ENCODE data around the gene MCRIP1. TPM values are rescaled to one million over a fixed set of nuclear protein-coding genes. Genes with fewer than 3 reads are reported as not detected.

Gene MCRIP1
- total and polyA plus RNA-seq, 7 donors, result 37.0 to 129 (median 116) TPM

DNA sequence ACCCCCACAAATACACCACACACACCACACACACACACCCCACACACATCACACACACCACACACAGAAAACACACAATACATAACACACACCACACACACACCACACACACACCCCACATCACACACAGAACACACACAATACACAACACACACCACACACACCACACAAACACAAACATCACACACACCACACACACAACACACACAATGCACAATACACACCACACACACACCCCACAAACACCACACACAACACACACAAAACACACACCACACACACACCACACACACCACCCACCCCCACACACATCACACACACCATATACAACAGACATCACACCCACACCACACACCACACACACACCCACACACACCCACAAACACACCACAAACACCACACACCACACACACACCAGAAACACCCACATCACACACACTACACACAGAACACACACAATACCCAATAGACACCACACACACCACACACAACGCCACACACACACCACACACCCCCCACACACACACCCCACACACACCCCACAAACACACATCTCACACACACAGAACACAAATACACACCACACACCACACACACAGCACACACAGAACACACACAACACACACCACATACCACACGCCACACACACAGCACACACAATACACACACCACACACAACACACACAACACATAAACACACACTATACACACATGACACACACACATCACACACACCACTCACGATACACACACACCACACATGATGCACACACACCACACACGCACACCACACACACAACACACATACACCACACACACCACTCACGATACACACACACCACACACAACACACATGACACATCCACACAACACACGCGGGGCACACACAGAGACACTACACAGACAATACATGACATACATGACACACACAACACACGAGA lies 40.1 kb downstream of the MCRIP1 start:
- no peak overlapping the region for H3K27ac ChIP-seq
- no peak for DNase-seq
- H3K27me3 ChIP-seq, result peaks cover 0 to 34% (median 15%) of the 10 kb centered on the region in 3 donors
- TF ChIP-seq POLR2A (IDR thresholded peaks at IDR 0.05), result no peak
- TF ChIP-seq, protein P1, sequence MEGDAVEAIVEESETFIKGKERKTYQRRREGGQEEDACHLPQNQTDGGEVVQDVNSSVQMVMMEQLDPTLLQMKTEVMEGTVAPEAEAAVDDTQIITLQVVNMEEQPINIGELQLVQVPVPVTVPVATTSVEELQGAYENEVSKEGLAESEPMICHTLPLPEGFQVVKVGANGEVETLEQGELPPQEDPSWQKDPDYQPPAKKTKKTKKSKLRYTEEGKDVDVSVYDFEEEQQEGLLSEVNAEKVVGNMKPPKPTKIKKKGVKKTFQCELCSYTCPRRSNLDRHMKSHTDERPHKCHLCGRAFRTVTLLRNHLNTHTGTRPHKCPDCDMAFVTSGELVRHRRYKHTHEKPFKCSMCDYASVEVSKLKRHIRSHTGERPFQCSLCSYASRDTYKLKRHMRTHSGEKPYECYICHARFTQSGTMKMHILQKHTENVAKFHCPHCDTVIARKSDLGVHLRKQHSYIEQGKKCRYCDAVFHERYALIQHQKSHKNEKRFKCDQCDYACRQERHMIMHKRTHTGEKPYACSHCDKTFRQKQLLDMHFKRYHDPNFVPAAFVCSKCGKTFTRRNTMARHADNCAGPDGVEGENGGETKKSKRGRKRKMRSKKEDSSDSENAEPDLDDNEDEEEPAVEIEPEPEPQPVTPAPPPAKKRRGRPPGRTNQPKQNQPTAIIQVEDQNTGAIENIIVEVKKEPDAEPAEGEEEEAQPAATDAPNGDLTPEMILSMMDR (IDR thresholded peaks at IDR 0.05), result no peak
- TF ChIP-seq EP300 (IDR thresholded peaks at IDR 0.05), result no peak
- TF ChIP-seq POLR2AphosphoS5 (IDR thresholded peaks at IDR 0.05), result no peak
- H3K4me3 ChIP-seq, result no peak overlapping the region
- H3K36me3 ChIP-seq, result no peaks in the 10 kb centered on the region
- H3K4me1 ChIP-seq, result no peaks in the 10 kb centered on the region
- intact Hi-C loops (cut with DNase I), result no loop called here
- WGBS, 2 donors, result 89 to 96% methylated on average over 8 of the region's 8 CpGs
- H3K9me3 ChIP-seq, result no peaks in the 10 kb centered on the region

Other genes starting within 250 kb of the MCRIP1 start
- gene NPLOC4, start 196.2 kb downstream of the MCRIP1 start, total RNA-seq, result 10 to 100 TPM; 47.1 to 59.7 (median 52.6) TPM
- 10 to 100 TPM; 19.8 to 52.7 (median 34.9) TPM for gene NPLOC4, start 196.2 kb downstream of the MCRIP1 start, polyA plus RNA-seq
- gene TSPAN10, start 196.1 kb downstream of the MCRIP1 start, total RNA-seq, result 1 to 10 TPM in 1 of 4 donors, under 1 TPM in 3; 0.36 to 1.7 (median 0.67) TPM
- under 1 TPM; 0.46 to 0.76 (median 0.60) TPM for gene TSPAN10, start 196.1 kb downstream of the MCRIP1 start, polyA plus RNA-seq
- gene PDE6G, start 176.7 kb downstream of the MCRIP1 start, total RNA-seq, result 1 to 10 TPM in 1 of 4 donors, not detected in 3; 3.7 TPM
- gene PDE6G, start 176.7 kb downstream of the MCRIP1 start, polyA plus RNA-seq, result 1 to 10 TPM in 2 of 3 donors, not detected in 1; 2.3 to 4.4 TPM
- gene OXLD1, start 166.7 kb downstream of the MCRIP1 start, total RNA-seq, result 10 to 100 TPM; 14.4 to 36.2 (median 26.8) TPM
- 10 to 100 TPM; 40.8 to 57.5 (median 54.1) TPM for gene OXLD1, start 166.7 kb downstream of the MCRIP1 start, polyA plus RNA-seq
- gene CCDC137, start 166.6 kb downstream of the MCRIP1 start, total RNA-seq, result 10 to 100 TPM in 1 of 4 donors, 1 to 10 TPM in 3; 5.5 to 10.7 (median 9.0) TPM
- 10 to 100 TPM in 2 of 3 donors, 1 to 10 TPM in 1; 9.0 to 31.1 (median 13.4) TPM for gene CCDC137, start 166.6 kb downstream of the MCRIP1 start, polyA plus RNA-seq
- 10 to 100 TPM; 27.7 to 51.7 (median 47.7) TPM for gene ARL16, start 149.5 kb downstream of the MCRIP1 start, total RNA-seq
- 10 to 100 TPM; 24.5 to 42.3 (median 36.6) TPM for gene ARL16, start 149.5 kb downstream of the MCRIP1 start, polyA plus RNA-seq
- 100 to 1,000 TPM in 1 of 4 donors, 10 to 100 TPM in 3; 36.7 to 143 (median 42.5) TPM for gene HGS, start 149.3 kb downstream of the MCRIP1 start, total RNA-seq
- 100 to 1,000 TPM in 1 of 3 donors, 10 to 100 TPM in 2; 52.9 to 111 (median 87.7) TPM for gene HGS, start 149.3 kb downstream of the MCRIP1 start, polyA plus RNA-seq
- 10 to 100 TPM; 31.0 to 56.4 (median 39.5) TPM for gene MRPL12, start 129.9 kb downstream of the MCRIP1 start, total RNA-seq
- gene MRPL12, start 129.9 kb downstream of the MCRIP1 start, polyA plus RNA-seq, result 100 to 1,000 TPM; 204 to 258 (median 237) TPM
- gene SLC25A10, start 121.0 kb downstream of the MCRIP1 start, total RNA-seq, result 1 to 10 TPM in 3 of 4 donors, under 1 TPM in 1; 0.99 to 7.1 (median 3.7) TPM
- gene SLC25A10, start 121.0 kb downstream of the MCRIP1 start, polyA plus RNA-seq, result 10 to 100 TPM; 59.5 to 63.2 (median 60.6) TPM
- gene GCGR, start 29.1 kb downstream of the MCRIP1 start, total RNA-seq, result 1 to 10 TPM in 2 of 4 donors, under 1 TPM in 2; 0.27 to 1.4 (median 0.72) TPM
- under 1 TPM in 1 of 3 donors, not detected in 2; 0.96 TPM for gene GCGR, start 29.1 kb downstream of the MCRIP1 start, polyA plus RNA-seq
- not detected for gene PPP1R27, start 1.8 kb upstream of the MCRIP1 start, total RNA-seq
- gene PPP1R27, start 1.8 kb upstream of the MCRIP1 start, polyA plus RNA-seq, result under 1 TPM in 1 of 3 donors, not detected in 2; 0.50 TPM
- gene P4HB, start 27.2 kb upstream of the MCRIP1 start, total RNA-seq, result 100 to 1,000 TPM; 201 to 338 (median 268) TPM
- gene P4HB, start 27.2 kb upstream of the MCRIP1 start, polyA plus RNA-seq, result 100 to 1,000 TPM; 153 to 750 (median 227) TPM
- 10 to 100 TPM; 67.0 to 99.5 (median 74.1) TPM for gene ARHGDIA, start 38.0 kb upstream of the MCRIP1 start, total RNA-seq
- 100 to 1,000 TPM; 252 to 452 (median 385) TPM for gene ARHGDIA, start 38.0 kb upstream of the MCRIP1 start, polyA plus RNA-seq
- gene ALYREF, start 58.3 kb upstream of the MCRIP1 start, total RNA-seq, result 10 to 100 TPM; 39.2 to 44.0 (median 42.6) TPM
- 10 to 100 TPM; 30.6 to 91.4 (median 35.4) TPM for gene ALYREF, start 58.3 kb upstream of the MCRIP1 start, polyA plus RNA-seq
- gene ANAPC11, start 58.4 kb upstream of the MCRIP1 start, total RNA-seq, result 100 to 1,000 TPM in 3 of 4 donors, 10 to 100 TPM in 1; 93.3 to 185 (median 158) TPM
- gene ANAPC11, start 58.4 kb upstream of the MCRIP1 start, polyA plus RNA-seq, result 100 to 1,000 TPM; 198 to 203 (median 202) TPM
- 1 to 10 TPM in 1 of 4 donors, under 1 TPM in 2, not detected in 1; 0.27 to 1.8 (median 0.71) TPM for gene NPB, start 68.9 kb upstream of the MCRIP1 start, total RNA-seq
- gene NPB, start 68.9 kb upstream of the MCRIP1 start, polyA plus RNA-seq, result under 1 TPM in 1 of 3 donors, not detected in 2; 0.87 TPM
- 10 to 100 TPM; 11.4 to 24.6 (median 19.3) TPM for gene PCYT2, start 78.1 kb upstream of the MCRIP1 start, total RNA-seq
- 10 to 100 TPM; 21.6 to 86.4 (median 40.7) TPM for gene PCYT2, start 78.1 kb upstream of the MCRIP1 start, polyA plus RNA-seq
- 10 to 100 TPM; 11.4 to 31.6 (median 14.1) TPM for gene SIRT7, start 84.9 kb upstream of the MCRIP1 start, total RNA-seq
- gene SIRT7, start 84.9 kb upstream of the MCRIP1 start, polyA plus RNA-seq, result 10 to 100 TPM; 28.8 to 62.2 (median 39.1) TPM
- 10 to 100 TPM; 16.4 to 21.9 (median 17.0) TPM for gene MAFG, start 94.4 kb upstream of the MCRIP1 start, total RNA-seq
- gene MAFG, start 94.4 kb upstream of the MCRIP1 start, polyA plus RNA-seq, result 10 to 100 TPM in 1 of 3 donors, 1 to 10 TPM in 2; 8.8 to 21.9 (median 9.0) TPM
- gene PYCR1, start 104.0 kb upstream of the MCRIP1 start, total RNA-seq, result 1 to 10 TPM; 1.1 to 9.1 (median 2.8) TPM
- 10 to 100 TPM; 34.2 to 64.9 (median 49.7) TPM for gene PYCR1, start 104.0 kb upstream of the MCRIP1 start, polyA plus RNA-seq
- not detected for gene MYADML2, start 113.9 kb upstream of the MCRIP1 start, total RNA-seq
- not detected for gene MYADML2, start 113.9 kb upstream of the MCRIP1 start, polyA plus RNA-seq
- gene NOTUM, start 127.9 kb upstream of the MCRIP1 start, total RNA-seq, result not detected
- under 1 TPM in 1 of 3 donors, not detected in 2; 0.22 TPM for gene NOTUM, start 127.9 kb upstream of the MCRIP1 start, polyA plus RNA-seq
- gene ASPSCR1, start 144.3 kb upstream of the MCRIP1 start, total RNA-seq, result 10 to 100 TPM in 3 of 4 donors, 1 to 10 TPM in 1; 9.3 to 27.7 (median 19.3) TPM
- gene ASPSCR1, start 144.3 kb upstream of the MCRIP1 start, polyA plus RNA-seq, result 10 to 100 TPM; 23.4 to 35.9 (median 25.8) TPM
- gene CENPX, start 189.6 kb upstream of the MCRIP1 start, total RNA-seq, result 100 to 1,000 TPM in 3 of 4 donors, 10 to 100 TPM in 1; 78.4 to 164 (median 124) TPM
- gene CENPX, start 189.6 kb upstream of the MCRIP1 start, polyA plus RNA-seq, result 100 to 1,000 TPM; 249 to 273 (median 258) TPM
- 1 to 10 TPM; 5.3 to 8.8 (median 6.9) TPM for gene LRRC45, start 190.0 kb upstream of the MCRIP1 start, total RNA-seq
- 10 to 100 TPM in 1 of 3 donors, 1 to 10 TPM in 2; 6.6 to 28.6 (median 6.7) TPM for gene LRRC45, start 190.0 kb upstream of the MCRIP1 start, polyA plus RNA-seq
- gene RAC3, start 198.4 kb upstream of the MCRIP1 start, total RNA-seq, result 1 to 10 TPM in 3 of 4 donors, under 1 TPM in 1; 0.99 to 6.1 (median 2.8) TPM
- 10 to 100 TPM in 1 of 3 donors, 1 to 10 TPM in 1, under 1 TPM in 1; 0.60 to 11.8 (median 2.8) TPM for gene RAC3, start 198.4 kb upstream of the MCRIP1 start, polyA plus RNA-seq
- 10 to 100 TPM; 44.3 to 94.8 (median 86.3) TPM for gene DCXR, start 204.4 kb upstream of the MCRIP1 start, total RNA-seq
- gene DCXR, start 204.4 kb upstream of the MCRIP1 start, polyA plus RNA-seq, result 100 to 1,000 TPM; 130 to 163 (median 147) TPM
- 10 to 100 TPM; 31.7 to 37.4 (median 33.7) TPM for gene RFNG, start 218.5 kb upstream of the MCRIP1 start, total RNA-seq
- 10 to 100 TPM; 13.6 to 38.6 (median 23.4) TPM for gene RFNG, start 218.5 kb upstream of the MCRIP1 start, polyA plus RNA-seq
- 10 to 100 TPM; 64.6 to 75.4 (median 69.8) TPM for gene GPS1, start 218.6 kb upstream of the MCRIP1 start, total RNA-seq
- 10 to 100 TPM; 67.3 to 83.6 (median 69.1) TPM for gene GPS1, start 218.6 kb upstream of the MCRIP1 start, polyA plus RNA-seq
- gene DUS1L, start 232.5 kb upstream of the MCRIP1 start, total RNA-seq, result 10 to 100 TPM; 31.3 to 71.0 (median 54.2) TPM
- 100 to 1,000 TPM in 1 of 3 donors, 10 to 100 TPM in 2; 68.5 to 119 (median 84.2) TPM for gene DUS1L, start 232.5 kb upstream of the MCRIP1 start, polyA plus RNA-seq